CD4-positive, alpha-beta T cell (primary cell): ENCODE measurements around the gene APOBEC4. TPM values are rescaled to one million over a fixed set of nuclear protein-coding genes. Genes with fewer than 3 reads are reported as not detected.

Experiments
- ATAC-seq: fragments of 200-7000 bp; cut with Tn5 transposase; one replicate; pipeline ENCODE4 v1.10.0; 2022; ENCODE audit warnings: mild to moderate bottlenecking; ENCODE audit not compliant: poor library complexity
- CTCF ChIA-PET: fragments of 350-600 bp; sonication (Branson Sonifier 250); formaldehyde crosslinking; loops from one replicate; lab custom pipeline; 2021; ENCODE audit warnings: antibody characterized with exemption, inconsistent platforms; lab: Charles Lee
- POLR2A ChIA-PET: fragments of 350-600 bp; sonication (Branson Sonifier 250); formaldehyde crosslinking; loops from one replicate; lab custom pipeline; 2021; ENCODE audit warnings: antibody characterized with exemption, inconsistent platforms; lab: Charles Lee
- DNase-seq, 14 experiments: peaks; one replicate each; pipeline ENCODE4 v3.0.0-alpha.2; 2013 to 2020; ENCODE audit warnings: mixed read lengths in 2 of 14
- H3K27ac ChIP-seq, 2 donors: one replicate each; pipeline versions ENCODE4 v1.5.1 to v1.7.0; 2013; ENCODE audit warnings: low read length in 2 of 2, low read depth in 1 of 2, mild to moderate bottlenecking in 1 of 2
- H3K27me3 ChIP-seq, 2 experiments: 1 replicate in 1 of 2; 2 replicates in 1 of 2; pipeline versions ENCODE4 v1.6.1 to v1.7.0; 2013; ENCODE audit warnings: low read length in 2 of 2, control low read depth in 1 of 2, mild to moderate bottlenecking in 1 of 2, moderate library complexity in 1 of 2; ENCODE audit not compliant: insufficient read depth in 2 of 2, control insufficient read depth in 1 of 2
- H3K36me3 ChIP-seq: one replicate; pipeline ENCODE4 v1.6.1; 2013; ENCODE audit warnings: low read length, control low read depth; ENCODE audit not compliant: insufficient read depth
- H3K4me1 ChIP-seq: one replicate; pipeline ENCODE4 v1.6.1; 2013; ENCODE audit warnings: low read length, control low read depth; ENCODE audit not compliant: insufficient read depth
- H3K4me3 ChIP-seq: one replicate; pipeline ENCODE4 v1.5.1; 2013; ENCODE audit warnings: mild to moderate bottlenecking, low read length, moderate library complexity
- H3K9me3 ChIP-seq, 2 experiments: 1 replicate in 1 of 2; 2 replicates in 1 of 2; pipeline versions ENCODE4 v1.6.1 to v1.7.0; 2013; ENCODE audit warnings: low read length in 2 of 2, mild to moderate bottlenecking in 2 of 2, control low read depth in 1 of 2, moderate library complexity in 1 of 2; ENCODE audit not compliant: control insufficient read depth in 1 of 2, insufficient read depth in 1 of 2
- H3K27ac Mint-ChIP-seq: one replicate; pipeline ENCODE4 v1.8.0; 2020; ENCODE audit warnings: mixed read lengths
- H3K27me3 Mint-ChIP-seq: one replicate; pipeline ENCODE4 v1.8.0; 2021; ENCODE audit warnings: mixed read lengths
- H3K36me3 Mint-ChIP-seq: one replicate; pipeline ENCODE4 v1.8.0; 2021; ENCODE audit warnings: low read depth, mixed read lengths
- H3K4me1 Mint-ChIP-seq: one replicate; pipeline ENCODE4 v1.8.0; 2021; ENCODE audit warnings: low read depth, mixed read lengths
- H3K4me3 Mint-ChIP-seq: one replicate; pipeline ENCODE4 v1.8.0; 2020; ENCODE audit warnings: mild to moderate bottlenecking, mixed read lengths
- H3K9me3 Mint-ChIP-seq: one replicate; pipeline ENCODE4 v1.8.0; 2020; ENCODE audit warnings: mixed read lengths
- intact Hi-C, 2 experiments: fragments of 100-400 bp; cut with DNase I in 1 of 2; cut with micrococcal nuclease in 1 of 2; formaldehyde crosslinking; loops; one replicate each; pipeline versions ENCODE4 v1.15.1 to v1.9.0; 2023 to 2025; cut with DNase I, micrococcal nuclease
- total RNA-seq, 174 experiments: library from RNA in 2 of 174; stranded (reverse) in 2 of 174; gene quantifications; one replicate each; pipeline ENCODE4 v1.2.3 and lab custom pipeline; 2021 to 2026
- TF ChIP-seq, protein P1 (sequence below): fragments of 200-600 bp; IDR thresholded peaks from one replicate; pipeline ENCODE4 v1.8.0; 2022; ENCODE audit warnings: antibody characterized with exemption, mild to moderate bottlenecking

Gene APOBEC4
- total RNA-seq, 2 experiments from 2014 or later, result not detected

DNA sequence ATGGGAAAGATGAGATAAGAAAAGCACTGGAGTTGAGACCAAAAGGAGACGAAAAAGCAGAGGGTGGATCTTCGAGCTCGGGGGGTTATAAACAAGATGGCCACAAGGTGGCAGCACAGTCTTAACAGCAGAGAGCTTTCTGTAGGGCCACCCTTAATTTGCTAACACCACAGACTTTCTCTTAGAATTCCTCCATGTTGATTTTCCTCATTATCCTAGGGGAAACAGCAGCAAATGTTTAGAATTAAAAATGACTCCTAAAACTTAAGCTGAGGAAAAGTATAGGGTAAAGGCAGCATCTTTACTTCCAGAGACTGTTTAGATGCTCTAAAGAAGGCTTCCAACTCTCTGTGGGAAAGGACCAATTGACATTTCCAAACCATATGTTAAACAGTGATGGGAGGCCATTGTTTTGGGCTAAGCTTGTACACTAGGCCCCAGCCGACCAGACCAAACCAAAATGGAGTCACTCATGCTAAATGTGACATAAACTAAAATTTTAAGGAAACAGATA is 2.5 kb upstream of the APOBEC4 start:
- Histone ChIP-seq H3K9me3 (no peaks in the 10 kb centered on the region), H3K4me1 (peaks cover 28% of the 10 kb centered on the region), H3K27ac (no peak overlapping the region), H3K27me3 (no peaks in the 10 kb centered on the region), H3K4me3 (no peak overlapping the region), H3K36me3 (no peaks in the 10 kb centered on the region)
- H3K9me3 Mint-ChIP-seq, result no peaks in the 10 kb centered on the region
- TF ChIP-seq, protein P1, sequence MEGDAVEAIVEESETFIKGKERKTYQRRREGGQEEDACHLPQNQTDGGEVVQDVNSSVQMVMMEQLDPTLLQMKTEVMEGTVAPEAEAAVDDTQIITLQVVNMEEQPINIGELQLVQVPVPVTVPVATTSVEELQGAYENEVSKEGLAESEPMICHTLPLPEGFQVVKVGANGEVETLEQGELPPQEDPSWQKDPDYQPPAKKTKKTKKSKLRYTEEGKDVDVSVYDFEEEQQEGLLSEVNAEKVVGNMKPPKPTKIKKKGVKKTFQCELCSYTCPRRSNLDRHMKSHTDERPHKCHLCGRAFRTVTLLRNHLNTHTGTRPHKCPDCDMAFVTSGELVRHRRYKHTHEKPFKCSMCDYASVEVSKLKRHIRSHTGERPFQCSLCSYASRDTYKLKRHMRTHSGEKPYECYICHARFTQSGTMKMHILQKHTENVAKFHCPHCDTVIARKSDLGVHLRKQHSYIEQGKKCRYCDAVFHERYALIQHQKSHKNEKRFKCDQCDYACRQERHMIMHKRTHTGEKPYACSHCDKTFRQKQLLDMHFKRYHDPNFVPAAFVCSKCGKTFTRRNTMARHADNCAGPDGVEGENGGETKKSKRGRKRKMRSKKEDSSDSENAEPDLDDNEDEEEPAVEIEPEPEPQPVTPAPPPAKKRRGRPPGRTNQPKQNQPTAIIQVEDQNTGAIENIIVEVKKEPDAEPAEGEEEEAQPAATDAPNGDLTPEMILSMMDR, result peak; percentile 85
- H3K4me1 Mint-ChIP-seq, result peaks cover 40% of the 10 kb centered on the region
- H3K4me3 Mint-ChIP-seq, result no peak overlapping the region
- H3K27ac Mint-ChIP-seq, result no peak overlapping the region
- H3K36me3 Mint-ChIP-seq, result no peaks in the 10 kb centered on the region
- ChIA-PET POLR2A (interaction anchor here (0.7 to 1.3 kb wide), 4 partner anchors 21 to 263 kb away, joined by 3 to 15 read pairs (median 4); no protein-coding TSS in a partner anchor), CTCF (interaction anchor here (0.5 to 4.4 kb wide), 10 partner anchors 10 to 414 kb away, joined by 3 to 57 read pairs (median 8); no protein-coding TSS in a partner anchor)
- ATAC-seq, result peak; percentile 70
- intact Hi-C loops, result loop anchor here (1.0 to 5.0 kb wide), 3 partner anchors 21 to 567 kb away; partner anchors contain the start of gene ARPC5 (in 1 of the 2)
- DNase-seq, result peak; percentile 50 to 87 (median 70)
- no peaks in the 10 kb centered on the region for H3K27me3 Mint-ChIP-seq

DNA sequence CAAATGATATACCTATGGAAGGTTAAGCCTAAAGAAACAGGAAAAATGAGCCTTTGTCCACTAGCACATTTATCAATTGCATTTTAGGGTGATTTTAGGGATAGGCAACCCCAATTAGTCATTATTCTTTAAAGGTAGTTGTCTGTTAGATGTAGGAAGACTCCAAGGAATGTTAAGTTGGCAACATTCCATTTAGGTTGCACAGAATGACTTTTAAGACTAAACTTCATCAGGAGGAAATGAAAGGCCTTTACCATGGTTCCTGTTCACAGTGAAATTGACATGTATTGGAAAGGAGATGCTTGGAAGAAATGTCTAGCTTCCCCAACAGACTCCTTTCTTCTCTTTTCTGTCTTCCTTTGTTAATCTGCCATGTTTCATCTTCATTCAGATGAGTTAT is 1.6 kb upstream of the APOBEC4 start:
- Mint-ChIP-seq H3K4me3 (no peak overlapping the region), H3K4me1 (peaks cover 40% of the 10 kb centered on the region), H3K36me3 (no peaks in the 10 kb centered on the region), H3K27ac (no peak overlapping the region), H3K27me3 (no peaks in the 10 kb centered on the region), H3K9me3 (no peaks in the 10 kb centered on the region)
- ChIA-PET POLR2A (interaction anchor here (0.7 kb wide), 1 partner anchor 169 kb away, joined by 3 read pairs; no protein-coding TSS in a partner anchor), CTCF (interaction anchor here (0.5 to 4.4 kb wide), 9 partner anchors 9 to 261 kb away, joined by 3 to 57 read pairs (median 6); no protein-coding TSS in a partner anchor)
- Histone ChIP-seq H3K4me1 (peaks cover 28% of the 10 kb centered on the region), H3K27me3 (no peaks in the 10 kb centered on the region), H3K4me3 (no peak overlapping the region), H3K9me3 (no peaks in the 10 kb centered on the region), H3K27ac (no peak overlapping the region), H3K36me3 (no peaks in the 10 kb centered on the region)
- TF ChIP-seq, protein P1, result no peak
- ATAC-seq (no peak), DNase-seq (no peak)
- intact Hi-C loops, result loop anchor here (1.0 to 5.0 kb wide), 4 partner anchors 20 to 568 kb away; partner anchors contain the start of gene ARPC5 (in 1 of the 2)

DNA sequence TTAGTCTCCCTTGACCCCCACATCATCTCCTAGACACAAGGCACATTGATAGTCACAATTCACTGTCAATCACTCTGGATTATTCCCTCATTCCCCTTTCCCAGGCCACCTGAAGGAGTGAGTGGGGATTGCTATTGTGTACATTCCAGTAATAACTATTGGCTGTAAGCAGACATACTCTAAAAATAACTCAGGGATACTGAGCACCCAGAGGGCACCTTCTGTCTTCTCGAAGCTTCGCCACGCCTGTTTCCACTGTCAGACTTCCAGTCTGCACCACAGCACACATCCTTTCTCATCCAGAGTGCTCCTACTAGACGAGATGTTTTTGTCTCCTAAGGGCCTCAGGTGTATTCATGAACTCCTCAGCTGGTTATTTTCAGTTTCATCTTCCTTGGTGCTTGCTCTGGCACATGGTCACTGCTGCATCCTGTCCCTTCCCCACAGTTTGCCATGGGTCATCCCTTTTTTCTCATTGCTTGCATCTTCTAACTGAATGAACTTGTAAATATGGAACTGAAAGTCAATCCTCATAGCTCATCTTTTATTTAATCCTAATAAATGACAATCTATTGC is 848 bp upstream of the APOBEC4 start:
- H3K36me3 ChIP-seq, result no peaks in the 10 kb centered on the region
- Mint-ChIP-seq H3K36me3 (no peaks in the 10 kb centered on the region), H3K9me3 (no peaks in the 10 kb centered on the region), H3K4me1 (peaks cover 40% of the 10 kb centered on the region), H3K4me3 (no peak overlapping the region), H3K27me3 (no peaks in the 10 kb centered on the region), H3K27ac (peak overlapping the region; percentile 74)
- no peak overlapping the region for H3K27ac ChIP-seq
- intact Hi-C loops, result loop anchor here (2.0 to 5.0 kb wide), 3 partner anchors 17 to 33 kb away; partner anchors contain the start of gene ARPC5 (in 1 of the 2)
- peaks cover 28% of the 10 kb centered on the region for H3K4me1 ChIP-seq
- no peaks in the 10 kb centered on the region for H3K9me3 ChIP-seq
- ATAC-seq (no peak), DNase-seq (no peak)
- H3K27me3 ChIP-seq, result no peaks in the 10 kb centered on the region
- POLR2A ChIA-PET, result interaction anchor here (0.7 to 1.0 kb wide), 2 partner anchors 169 to 262 kb away, joined by 3 to 4 read pairs; no protein-coding TSS in a partner anchor
- H3K4me3 ChIP-seq, result no peak overlapping the region
- TF ChIP-seq, protein P1, result no peak
- CTCF ChIA-PET, result interaction anchor here (0.9 to 4.4 kb wide), 3 partner anchors 23 to 262 kb away, joined by 3 to 57 read pairs (median 16); no protein-coding TSS in a partner anchor
